ENCODE results near the gene ARMC3. TPM values are rescaled to one million over a fixed set of nuclear protein-coding genes. Genes with fewer than 3 reads are reported as not detected.

The ARMC3 gene
- total and polyA plus RNA-seq, 2 experiments from 2014 or later: 0.24 TPM; not detected in 1

- no peaks in the 10 kb centered on the region for H3K79me2 ChIP-seq (replicated peaks; ENCODE audit: insufficient read depth)
- Mint-ChIP-seq H3K9me3 (no peaks in the 10 kb centered on the region), H3K36me3 (ENCODE audit: low read depth) (no peaks in the 10 kb centered on the region), H3K27ac (no peak overlapping the region), H3K4me3 (no peak overlapping the region), H3K27me3 (ENCODE audit: insufficient read depth, low read depth, poor library complexity) (peaks cover 2% of the 10 kb centered on the region), H3K4me1 (peaks cover 4% of the 10 kb centered on the region; the same call in 1 of the 3 replicates)
- H3K4me2 ChIP-seq: no peak overlapping the region
- H3K27ac ChIP-seq (ENCODE audit: low read depth): no peak overlapping the region
- no peaks in the 10 kb centered on the region for H3K4me1 ChIP-seq (ENCODE audit: insufficient read depth)
- H3K4me3 ChIP-seq: no peak overlapping the region
- no peak for TF ChIP-seq ZNF114 (CRISPR knock-in tag; IDR thresholded peaks at IDR 0.05)
- no peak for TF ChIP-seq POLR2AphosphoS5 (IDR thresholded peaks at IDR 0.05; ENCODE audit: low read depth)
- TF ChIP-seq, protein P1, sequence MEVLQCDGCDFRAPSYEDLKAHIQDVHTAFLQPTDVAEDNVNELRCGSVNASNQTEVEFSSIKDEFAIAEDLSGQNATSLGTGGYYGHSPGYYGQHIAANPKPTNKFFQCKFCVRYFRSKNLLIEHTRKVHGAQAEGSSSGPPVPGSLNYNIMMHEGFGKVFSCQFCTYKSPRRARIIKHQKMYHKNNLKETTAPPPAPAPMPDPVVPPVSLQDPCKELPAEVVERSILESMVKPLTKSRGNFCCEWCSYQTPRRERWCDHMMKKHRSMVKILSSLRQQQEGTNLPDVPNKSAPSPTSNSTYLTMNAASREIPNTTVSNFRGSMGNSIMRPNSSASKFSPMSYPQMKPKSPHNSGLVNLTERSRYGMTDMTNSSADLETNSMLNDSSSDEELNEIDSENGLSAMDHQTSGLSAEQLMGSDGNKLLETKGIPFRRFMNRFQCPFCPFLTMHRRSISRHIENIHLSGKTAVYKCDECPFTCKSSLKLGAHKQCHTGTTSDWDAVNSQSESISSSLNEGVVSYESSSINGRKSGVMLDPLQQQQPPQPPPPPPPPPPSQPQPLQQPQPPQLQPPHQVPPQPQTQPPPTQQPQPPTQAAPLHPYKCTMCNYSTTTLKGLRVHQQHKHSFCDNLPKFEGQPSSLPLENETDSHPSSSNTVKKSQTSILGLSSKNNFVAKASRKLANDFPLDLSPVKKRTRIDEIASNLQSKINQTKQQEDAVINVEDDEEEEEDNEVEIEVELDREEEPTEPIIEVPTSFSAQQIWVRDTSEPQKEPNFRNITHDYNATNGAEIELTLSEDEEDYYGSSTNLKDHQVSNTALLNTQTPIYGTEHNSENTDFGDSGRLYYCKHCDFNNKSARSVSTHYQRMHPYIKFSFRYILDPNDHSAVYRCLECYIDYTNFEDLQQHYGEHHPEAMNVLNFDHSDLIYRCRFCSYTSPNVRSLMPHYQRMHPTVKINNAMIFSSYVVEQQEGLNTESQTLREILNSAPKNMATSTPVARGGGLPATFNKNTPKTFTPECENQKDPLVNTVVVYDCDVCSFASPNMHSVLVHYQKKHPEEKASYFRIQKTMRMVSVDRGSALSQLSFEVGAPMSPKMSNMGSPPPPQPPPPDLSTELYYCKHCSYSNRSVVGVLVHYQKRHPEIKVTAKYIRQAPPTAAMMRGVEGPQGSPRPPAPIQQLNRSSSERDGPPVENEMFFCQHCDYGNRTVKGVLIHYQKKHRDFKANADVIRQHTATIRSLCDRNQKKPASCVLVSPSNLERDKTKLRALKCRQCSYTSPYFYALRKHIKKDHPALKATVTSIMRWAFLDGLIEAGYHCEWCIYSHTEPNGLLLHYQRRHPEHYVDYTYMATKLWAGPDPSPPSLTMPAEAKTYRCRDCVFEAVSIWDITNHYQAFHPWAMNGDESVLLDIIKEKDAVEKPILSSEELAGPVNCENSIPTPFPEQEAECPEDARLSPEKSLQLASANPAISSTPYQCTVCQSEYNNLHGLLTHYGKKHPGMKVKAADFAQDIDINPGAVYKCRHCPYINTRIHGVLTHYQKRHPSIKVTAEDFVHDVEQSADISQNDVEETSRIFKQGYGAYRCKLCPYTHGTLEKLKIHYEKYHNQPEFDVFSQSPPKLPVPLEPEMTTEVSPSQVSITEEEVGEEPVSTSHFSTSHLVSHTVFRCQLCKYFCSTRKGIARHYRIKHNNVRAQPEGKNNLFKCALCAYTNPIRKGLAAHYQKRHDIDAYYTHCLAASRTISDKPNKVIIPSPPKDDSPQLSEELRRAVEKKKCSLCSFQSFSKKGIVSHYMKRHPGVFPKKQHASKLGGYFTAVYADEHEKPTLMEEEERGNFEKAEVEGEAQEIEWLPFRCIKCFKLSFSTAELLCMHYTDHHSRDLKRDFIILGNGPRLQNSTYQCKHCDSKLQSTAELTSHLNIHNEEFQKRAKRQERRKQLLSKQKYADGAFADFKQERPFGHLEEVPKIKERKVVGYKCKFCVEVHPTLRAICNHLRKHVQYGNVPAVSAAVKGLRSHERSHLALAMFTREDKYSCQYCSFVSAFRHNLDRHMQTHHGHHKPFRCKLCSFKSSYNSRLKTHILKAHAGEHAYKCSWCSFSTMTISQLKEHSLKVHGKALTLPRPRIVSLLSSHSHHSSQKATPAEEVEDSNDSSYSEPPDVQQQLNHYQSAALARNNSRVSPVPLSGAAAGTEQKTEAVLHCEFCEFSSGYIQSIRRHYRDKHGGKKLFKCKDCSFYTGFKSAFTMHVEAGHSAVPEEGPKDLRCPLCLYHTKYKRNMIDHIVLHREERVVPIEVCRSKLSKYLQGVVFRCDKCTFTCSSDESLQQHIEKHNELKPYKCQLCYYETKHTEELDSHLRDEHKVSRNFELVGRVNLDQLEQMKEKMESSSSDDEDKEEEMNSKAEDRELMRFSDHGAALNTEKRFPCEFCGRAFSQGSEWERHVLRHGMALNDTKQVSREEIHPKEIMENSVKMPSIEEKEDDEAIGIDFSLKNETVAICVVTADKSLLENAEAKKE (CRISPR knock-in tag; IDR thresholded peaks at IDR 0.05): no peak
- TF ChIP-seq, protein P2, sequence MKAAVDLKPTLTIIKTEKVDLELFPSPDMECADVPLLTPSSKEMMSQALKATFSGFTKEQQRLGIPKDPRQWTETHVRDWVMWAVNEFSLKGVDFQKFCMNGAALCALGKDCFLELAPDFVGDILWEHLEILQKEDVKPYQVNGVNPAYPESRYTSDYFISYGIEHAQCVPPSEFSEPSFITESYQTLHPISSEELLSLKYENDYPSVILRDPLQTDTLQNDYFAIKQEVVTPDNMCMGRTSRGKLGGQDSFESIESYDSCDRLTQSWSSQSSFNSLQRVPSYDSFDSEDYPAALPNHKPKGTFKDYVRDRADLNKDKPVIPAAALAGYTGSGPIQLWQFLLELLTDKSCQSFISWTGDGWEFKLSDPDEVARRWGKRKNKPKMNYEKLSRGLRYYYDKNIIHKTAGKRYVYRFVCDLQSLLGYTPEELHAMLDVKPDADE (IDR thresholded peaks at IDR 0.05): no peak
- no peak for TF ChIP-seq JUNB (IDR thresholded peaks at IDR 0.05; ENCODE audit: unreplicated experiment)
- TF ChIP-seq STAT1 (IDR thresholded peaks at IDR 0.05; ENCODE audit: unreplicated experiment): no peak
- TF ChIP-seq EZH2 (IDR thresholded peaks at IDR 0.05; ENCODE audit: low read depth, unreplicated experiment): no peak
- no peaks in the 10 kb centered on the region for H3K36me3 ChIP-seq (ENCODE audit: insufficient read depth)
- H3K27me3 ChIP-seq (ENCODE audit: insufficient read depth): no peaks in the 10 kb centered on the region
- DNase-seq (ENCODE audit: low spot score) (no peak), ATAC-seq (no peak)
- no peaks in the 10 kb centered on the region for H4K20me1 ChIP-seq (replicated peaks; ENCODE audit: insufficient read depth)
- no peaks in the 10 kb centered on the region for H3K9me2 ChIP-seq (ENCODE audit: insufficient read depth)
- H2AFZ ChIP-seq: no peak overlapping the region
- no peaks in the 10 kb centered on the region for H3F3A ChIP-seq (replicated peaks; ENCODE audit: low read depth)
Observed at GRCh38 chr10:22962817-22963216, 35.0 kb downstream of the ARMC3 start.

All from GM23338 (cell line).